ENCODE measurements around the gene NR0B2. TPM values are rescaled to one million over a fixed set of nuclear protein-coding genes. Genes with fewer than 3 reads are reported as not detected.

The NR0B2 gene, protein sequence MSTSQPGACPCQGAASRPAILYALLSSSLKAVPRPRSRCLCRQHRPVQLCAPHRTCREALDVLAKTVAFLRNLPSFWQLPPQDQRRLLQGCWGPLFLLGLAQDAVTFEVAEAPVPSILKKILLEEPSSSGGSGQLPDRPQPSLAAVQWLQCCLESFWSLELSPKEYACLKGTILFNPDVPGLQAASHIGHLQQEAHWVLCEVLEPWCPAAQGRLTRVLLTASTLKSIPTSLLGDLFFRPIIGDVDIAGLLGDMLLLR
- not detected in 2 replicates for total RNA-seq

DNA sequence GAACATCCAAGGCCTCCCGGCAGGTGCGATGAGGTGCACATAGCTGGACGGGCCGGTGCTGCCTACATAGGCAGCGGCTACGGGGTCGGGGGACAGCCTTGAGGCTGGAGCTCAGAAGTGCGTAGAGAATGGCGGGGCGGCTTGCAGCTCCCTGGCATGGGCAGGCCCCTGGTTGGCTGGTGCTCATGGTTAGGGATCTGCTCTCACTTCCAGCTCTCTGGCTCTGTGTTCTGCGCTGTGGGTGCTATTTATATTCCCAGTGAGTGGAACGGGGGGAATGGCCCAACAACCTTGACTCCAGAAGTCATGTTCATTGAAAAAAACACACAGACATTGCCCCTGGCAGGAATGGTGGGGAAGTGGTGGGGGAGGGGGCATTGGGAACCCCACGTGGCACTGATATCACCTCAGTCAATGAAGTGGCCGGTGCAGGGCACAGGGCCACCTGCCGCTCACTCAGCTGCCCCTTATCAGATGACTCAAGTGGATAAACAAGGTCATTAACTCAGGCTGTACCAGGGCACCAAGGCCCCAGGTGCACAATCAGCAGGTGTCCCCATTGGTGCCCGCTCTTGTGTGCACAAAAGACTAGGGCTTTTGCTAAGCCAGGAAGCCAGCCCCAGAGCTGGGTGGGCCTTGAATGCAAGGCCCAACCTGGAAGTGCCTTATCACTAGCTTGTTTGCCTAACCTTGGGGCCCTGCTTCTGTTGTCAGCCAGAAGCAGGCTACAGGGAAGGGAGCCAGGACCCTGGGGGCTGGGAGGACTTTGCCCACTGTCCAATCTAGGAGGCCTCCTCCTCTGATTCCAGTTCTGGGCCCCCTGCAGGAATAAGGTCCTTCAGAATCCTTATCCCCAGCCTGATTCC, at the start of gene NR0B2:
Gene NR0B2 (minus strand): TSS at position 222 of the 866 bp plus-strand sequence. CDS start 35 bp downstream, at position 187.

DNA sequence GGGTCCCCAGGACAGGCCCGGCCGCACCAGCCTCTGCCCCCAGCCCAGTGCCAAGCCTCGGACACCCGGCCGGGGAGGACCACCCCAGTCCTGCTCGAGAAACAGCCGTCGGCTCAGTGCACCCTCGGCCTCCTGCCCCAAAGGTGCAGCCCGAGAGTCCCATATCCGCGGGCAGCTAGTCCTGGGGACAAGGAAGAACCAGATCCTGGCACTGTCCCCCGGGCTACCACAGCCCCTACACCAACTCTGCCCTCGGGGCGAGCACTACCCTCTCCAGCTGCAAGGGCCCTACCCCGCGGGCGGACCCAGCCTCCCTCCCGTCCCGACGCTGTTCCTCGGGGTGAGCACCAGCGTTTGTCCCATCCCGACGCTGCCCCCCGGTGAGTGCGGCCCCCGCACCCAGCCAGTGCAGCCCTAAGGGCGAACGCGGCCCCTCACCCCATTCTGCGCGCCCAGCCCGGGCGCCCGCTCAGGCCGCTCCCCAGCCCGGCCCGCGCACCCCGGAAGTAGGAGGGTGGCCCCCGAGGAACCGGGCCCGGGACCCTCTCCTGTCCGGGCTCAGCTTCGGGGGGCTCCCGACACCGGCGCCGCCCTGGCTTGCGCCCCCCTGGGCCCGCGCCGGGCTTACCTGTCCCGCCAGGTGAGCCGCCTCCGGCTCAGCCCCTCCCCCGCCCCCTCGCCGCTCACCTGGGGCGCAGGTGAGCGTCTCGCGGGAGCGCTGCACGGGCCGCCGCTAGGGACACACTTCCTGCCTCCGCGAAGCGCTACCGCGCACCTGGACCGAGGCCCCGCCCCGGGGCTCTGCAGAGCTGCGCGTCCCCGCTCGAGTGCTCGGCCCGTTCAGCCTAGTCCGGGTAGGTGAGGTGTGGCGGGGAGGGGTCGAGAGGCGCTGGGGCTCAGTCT, 46.2 kb upstream of the NR0B2 start, which contains the start of gene KDF1:
Gene KDF1 (minus strand): TSS at position 747 of the 903 bp plus-strand sequence. CDS start 8,088 bp downstream, outside the sequence.

DNA sequence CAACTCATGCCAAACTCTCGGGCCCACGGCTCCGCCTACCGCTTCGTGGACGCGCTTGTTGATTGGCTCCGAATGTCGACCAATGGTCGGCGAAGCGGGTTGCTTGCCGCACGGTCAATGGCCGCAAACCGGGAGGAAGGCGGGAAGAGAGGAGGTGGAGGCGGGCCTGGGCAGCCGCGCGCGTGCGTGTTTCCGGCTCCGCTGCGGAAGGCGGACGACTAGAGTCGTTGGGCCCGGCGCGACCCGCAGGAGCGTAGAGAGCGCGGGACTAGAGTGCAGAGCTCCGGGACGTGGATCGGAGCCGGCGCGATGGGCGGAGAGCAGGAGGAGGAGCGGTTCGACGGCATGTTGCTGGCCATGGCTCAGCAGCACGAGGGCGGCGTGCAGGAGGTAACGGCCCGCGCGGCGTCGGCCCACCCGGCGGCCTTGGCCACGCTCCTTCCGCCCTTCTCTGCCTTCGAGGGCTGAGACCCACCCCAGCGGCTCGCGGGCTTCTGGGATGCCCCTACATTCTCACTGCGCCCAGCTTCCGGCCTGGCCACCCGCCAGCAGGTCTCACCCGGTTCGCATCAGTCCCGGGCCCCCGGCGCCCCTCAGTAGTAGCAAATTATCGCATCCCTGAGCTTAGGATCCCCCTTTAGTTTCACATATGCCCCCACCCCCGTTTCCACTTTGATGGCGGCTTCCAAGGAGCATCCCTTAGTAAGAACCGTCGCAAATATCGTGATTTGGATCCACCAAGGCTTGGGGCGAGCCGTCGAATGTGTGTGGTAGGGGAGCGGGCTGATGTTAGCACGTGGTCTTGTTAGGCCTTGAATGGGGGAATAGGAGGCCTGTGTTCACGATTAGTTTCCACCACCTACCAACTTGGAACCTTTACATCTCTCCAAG, 8.0 kb upstream of the NR0B2 start, which contains the start of gene NUDC:
Gene NUDC (plus strand): TSS at position 204 of the 891 bp plus-strand sequence. CDS start 106 bp downstream, at position 310.

DNA sequence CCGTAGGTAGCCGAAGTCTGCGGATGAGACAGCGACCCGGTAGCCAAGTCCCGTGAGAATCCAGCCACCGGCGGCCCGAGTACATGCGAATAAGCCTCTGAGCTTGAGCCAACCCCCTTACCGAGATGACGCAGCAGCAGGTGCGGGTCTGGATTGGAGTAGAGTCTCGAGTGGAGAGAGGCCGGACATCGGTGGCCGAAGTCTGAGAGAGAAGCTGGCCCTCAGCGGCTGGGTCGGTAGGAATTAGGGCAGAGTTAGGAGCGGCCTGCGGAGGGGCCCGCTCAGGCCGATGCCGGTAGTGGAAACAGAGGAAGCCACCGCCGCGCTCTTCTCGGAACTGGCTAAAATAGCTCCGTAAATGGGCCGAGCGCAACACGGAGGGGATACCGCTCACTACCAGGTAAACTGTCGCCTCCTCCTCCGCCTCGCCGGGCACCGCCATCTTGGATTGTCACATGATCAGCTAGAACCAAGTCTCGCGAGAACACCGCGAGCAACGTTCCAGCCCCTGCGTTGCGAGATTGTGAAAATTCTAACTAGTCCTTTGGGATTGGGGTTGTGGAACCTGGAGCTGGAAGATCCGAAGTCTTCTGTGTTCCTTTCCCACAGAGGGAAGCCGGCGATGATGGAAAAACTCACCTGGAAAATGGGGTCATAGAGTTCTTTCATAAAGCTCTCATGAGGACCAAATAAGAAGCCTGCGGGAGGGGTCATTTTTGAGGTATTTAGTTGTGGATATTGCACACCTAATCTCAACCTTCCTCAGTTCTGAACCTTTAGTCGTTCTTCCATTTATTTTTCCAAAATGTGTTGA, 13.6 kb downstream of the NR0B2 start, which contains the start of gene GPATCH3:
Gene GPATCH3 (minus strand): TSS at position 467 of the 814 bp plus-strand sequence. CDS start 25 bp downstream, at position 442.

DNA sequence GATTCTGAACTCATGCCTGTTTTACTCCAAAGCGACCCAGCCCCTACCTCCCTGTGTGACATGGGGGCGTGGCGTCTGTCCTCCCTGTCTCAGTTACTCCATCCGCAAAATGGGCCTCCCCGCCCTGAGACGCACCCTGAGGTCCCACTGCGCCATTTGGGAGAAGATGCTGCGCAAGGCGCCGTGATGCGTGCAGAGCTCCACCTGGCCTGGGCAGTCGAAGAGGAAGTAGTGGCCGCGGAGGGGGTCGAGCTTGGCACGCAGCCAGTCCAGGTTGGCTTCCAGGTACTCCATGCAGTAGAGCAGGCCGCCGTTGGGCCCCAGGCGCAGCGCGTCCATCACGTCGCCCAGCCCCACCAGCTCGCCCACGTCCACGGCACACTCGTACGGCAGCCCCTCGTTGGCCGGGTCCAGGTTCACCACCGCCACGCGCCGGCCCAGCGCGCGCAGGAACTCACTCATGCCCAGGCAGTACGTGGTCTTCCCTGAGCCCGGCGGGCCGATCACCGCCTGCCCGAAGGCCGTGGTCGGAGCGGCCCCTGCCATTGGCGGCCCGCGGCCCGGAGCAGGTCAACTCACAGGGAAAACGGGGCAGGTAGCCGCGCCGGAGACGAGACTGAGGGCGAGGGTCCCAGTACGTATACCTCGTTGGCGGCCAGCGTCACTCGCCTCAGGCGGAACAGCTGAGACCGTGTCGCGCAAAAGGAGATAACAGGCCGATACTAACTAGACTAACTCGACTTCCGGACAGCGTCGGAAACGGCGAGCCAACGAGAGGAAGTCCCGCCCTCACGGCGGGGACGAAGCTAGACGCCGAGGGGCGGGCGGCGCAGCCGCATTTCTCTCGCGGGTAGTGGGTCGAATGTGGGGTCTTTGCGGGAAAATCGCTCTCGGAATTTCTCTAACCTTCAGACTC, 24.0 kb downstream of the NR0B2 start, which contains the start of gene GPN2:
Gene GPN2 (minus strand): TSS at position 733 of the 916 bp plus-strand sequence. CDS start 187 bp downstream, at position 546.

DNA sequence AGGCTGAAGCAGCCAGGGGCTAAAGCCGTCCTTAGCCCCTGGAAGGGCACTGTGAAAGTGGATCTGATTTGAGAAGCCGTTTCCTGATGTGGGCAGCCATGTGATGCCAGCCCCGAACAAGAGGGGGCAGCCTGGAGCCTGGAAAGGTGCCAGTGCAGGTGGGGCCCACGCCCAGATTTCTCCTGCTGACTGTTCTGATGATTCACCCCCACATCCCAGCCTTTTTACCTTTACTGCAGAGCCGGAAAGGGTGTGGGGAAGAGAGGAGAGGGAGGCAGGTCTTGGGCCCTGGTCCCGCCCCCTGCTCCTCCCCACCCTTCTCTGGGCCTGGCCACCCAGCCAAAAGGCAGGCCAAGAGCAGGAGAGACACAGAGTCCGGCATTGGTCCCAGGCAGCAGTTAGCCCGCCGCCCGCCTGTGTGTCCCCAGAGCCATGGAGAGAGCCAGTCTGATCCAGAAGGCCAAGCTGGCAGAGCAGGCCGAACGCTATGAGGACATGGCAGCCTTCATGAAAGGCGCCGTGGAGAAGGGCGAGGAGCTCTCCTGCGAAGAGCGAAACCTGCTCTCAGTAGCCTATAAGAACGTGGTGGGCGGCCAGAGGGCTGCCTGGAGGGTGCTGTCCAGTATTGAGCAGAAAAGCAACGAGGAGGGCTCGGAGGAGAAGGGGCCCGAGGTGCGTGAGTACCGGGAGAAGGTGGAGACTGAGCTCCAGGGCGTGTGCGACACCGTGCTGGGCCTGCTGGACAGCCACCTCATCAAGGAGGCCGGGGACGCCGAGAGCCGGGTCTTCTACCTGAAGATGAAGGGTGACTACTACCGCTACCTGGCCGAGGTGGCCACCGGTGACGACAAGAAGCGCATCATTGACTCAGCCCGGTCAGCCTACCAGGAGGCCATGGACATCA, 50.7 kb downstream of the NR0B2 start, which contains the start of gene SFN:
Gene SFN (plus strand): TSS at position 369 of the 904 bp plus-strand sequence. CDS start 64 bp downstream, at position 433.

Other genes with a start within 250 kb of the NR0B2 start
- 26.8 and 29.0 TPM in 2 replicates for gene ARID1A, start 218.0 kb downstream of the NR0B2 start, total RNA-seq
- 15.4 and 20.1 TPM in 2 replicates for gene PIGV, start 126.0 kb downstream of the NR0B2 start, total RNA-seq
- gene ZDHHC18, start 87.3 kb downstream of the NR0B2 start, total RNA-seq, result 19.1 and 20.8 TPM in 2 replicates
- 1.3 and 1.5 TPM in 2 replicates for gene SFN, start 50.8 kb downstream of the NR0B2 start, total RNA-seq
- gene GPN2, start 23.7 kb downstream of the NR0B2 start, total RNA-seq, result 8.5 and 9.7 TPM in 2 replicates
- gene GPATCH3, start 13.5 kb downstream of the NR0B2 start, total RNA-seq, result 9.4 and 9.5 TPM in 2 replicates
- gene NUDC, start 7.8 kb upstream of the NR0B2 start, total RNA-seq, result 12.2 and 17.0 TPM in 2 replicates
- under 0.01 TPM in 1 of 2 replicates, not detected in the other for gene KDF1, start 46.5 kb upstream of the NR0B2 start, total RNA-seq
- gene TRNP1, start 79.7 kb upstream of the NR0B2 start, total RNA-seq, result 45.1 and 71.4 TPM in 2 replicates
- 38.1 and 55.6 TPM in 2 replicates for gene TENT5B, start 98.9 kb upstream of the NR0B2 start, total RNA-seq
- gene SLC9A1, start 241.2 kb upstream of the NR0B2 start, total RNA-seq, result 4.2 and 4.7 TPM in 2 replicates

Data from hair follicle dermal papilla cell (primary cell).